GM19397 (cell line): ENCODE measurements around the gene DUSP15.
A peak's percentile ranks its signal among the peaks of the same experiment; 100 is the strongest.

Experiments used
- ATAC-seq: cut with Tn5 transposase; IDR thresholded peaks from one replicate; pipeline ENCODE4 v1.9.1; 2021; ENCODE audit warnings: mild to moderate bottlenecking, moderate library complexity; ENCODE audit not compliant: unreplicated experiment

DUSP15 gene

GRCh38 chr20:31861385-31862156, 8.8 kb downstream of the DUSP15 start:
- peak; percentile 61 for ATAC-seq

- ATAC-seq = peak; percentile 29
Observed at GRCh38 chr20:31861135-31861384, 9.3 kb downstream of the DUSP15 start.

GRCh38 chr20:31860390-31861134, 9.8 kb downstream of the DUSP15 start:
- ATAC-seq = no peak

- ATAC-seq = no peak
Observed at GRCh38 chr20:31859998-31860380, 10.3 kb downstream of the DUSP15 start.

GRCh38 chr20:31859266-31859997, 10.9 kb downstream of the DUSP15 start:
- ATAC-seq = no peak

GRCh38 chr20:31858760-31859083, 11.6 kb downstream of the DUSP15 start:
- ATAC-seq = no peak

- no peak for ATAC-seq
Observed at GRCh38 chr20:31857861-31858759, 12.2 kb downstream of the DUSP15 start.

GRCh38 chr20:31856516-31856915, 13.8 kb downstream of the DUSP15 start:
- no peak for ATAC-seq

GRCh38 chr20:31853481-31853880, 16.8 kb downstream of the DUSP15 start:
- ATAC-seq = no peak

- no peak for ATAC-seq
Observed at GRCh38 chr20:31851240-31851955, 18.9 kb downstream of the DUSP15 start.

- no peak for ATAC-seq
Observed at GRCh38 chr20:31849306-31849930, 20.9 kb downstream of the DUSP15 start.

- no peak for ATAC-seq
Observed at GRCh38 chr20:31848088-31848999, 22.0 kb downstream of the DUSP15 start.

GRCh38 chr20:31846793-31847138, 23.6 kb downstream of the DUSP15 start:
- ATAC-seq = no peak

GRCh38 chr20:31845300-31845863, 24.9 kb downstream of the DUSP15 start, which contains the start of gene FOXS1:
Gene FOXS1, minus strand, starts transcription at chr20:31845604. Its CDS starts 62 bp downstream, at chr20:31845542.
- no peak for ATAC-seq

GRCh38 chr20:31844737-31845299, 25.5 kb downstream of the DUSP15 start:
- ATAC-seq = no peak

GRCh38 chr20:31843881-31844280, 26.4 kb downstream of the DUSP15 start:
- no peak for ATAC-seq

- ATAC-seq = no peak
Observed at GRCh38 chr20:31843288-31843687, 27.0 kb downstream of the DUSP15 start.

GRCh38 chr20:31842471-31843157, 27.7 kb downstream of the DUSP15 start:
- ATAC-seq = no peak
